WTC11 (cell line): ENCODE data around the gene MDH1. TPM values are rescaled to one million over a fixed set of nuclear protein-coding genes. Genes with fewer than 3 reads are reported as not detected.
A peak's percentile ranks its signal among the peaks of the same experiment; 100 is the strongest.

Experiments
- ATAC-seq: fragments of 200-7000 bp; cut with Tn5 transposase; 2 replicates; pipeline ENCODE4 v1.10.0; 2021; ENCODE audit warnings: mild to moderate bottlenecking, moderate library complexity
- CTCF ChIA-PET: fragments of 300-600 bp; sonication (Branson Sonifier 250); formaldehyde crosslinking; loops from one replicate; lab custom pipeline; 2021; ENCODE audit warnings: antibody characterized with exemption; lab: Charles Lee
- POLR2A ChIA-PET: fragments of 350-600 bp; sonication (Branson Sonifier 250); formaldehyde crosslinking; loops from one replicate; lab custom pipeline; 2021; ENCODE audit warnings: antibody characterized with exemption; lab: Charles Lee
- DNase-seq: peaks from one replicate; pipeline ENCODE4 v3.0.0; 2021; ENCODE audit warnings: low spot score
- H3K27ac Mint-ChIP-seq: 2 replicates; pipeline ENCODE4 v1.8.0; 2021; ENCODE audit warnings: mixed read lengths
- H3K27me3 Mint-ChIP-seq: 2 replicates; pipeline ENCODE4 v1.8.0; 2021; ENCODE audit warnings: low read depth, mild to moderate bottlenecking, moderate library complexity, mixed read lengths
- H3K36me3 Mint-ChIP-seq: 2 replicates; pipeline ENCODE4 v1.8.0; 2021; ENCODE audit warnings: mixed read lengths
- H3K4me1 Mint-ChIP-seq: 2 replicates; pipeline ENCODE4 v1.8.0; 2022; ENCODE audit warnings: mixed read lengths
- H3K4me3 Mint-ChIP-seq: 2 replicates; pipeline ENCODE4 v1.8.0; 2021; ENCODE audit warnings: mild to moderate bottlenecking, moderate library complexity, mixed read lengths
- H3K9me3 Mint-ChIP-seq: 2 replicates; pipeline ENCODE4 v1.8.0; 2021; ENCODE audit warnings: mixed read lengths
- AFF4 ChIP-seq: sonication (generic); formaldehyde crosslinking; IDR thresholded peaks from 2 replicates; pipeline ENCODE4 v1.8.1; 2023; ENCODE audit warnings: mild to moderate bottlenecking, missing genetic modification reagents, borderline replicate concordance
- AR ChIP-seq: fragments of 250-450 bp; sonication (Bioruptor Pico); IDR thresholded peaks from 2 replicates; pipeline ENCODE4 v1.9.0; 2021; ENCODE audit warnings: mild to moderate bottlenecking
- ARID4B ChIP-seq: sonication (generic); formaldehyde crosslinking; IDR thresholded peaks from 2 replicates; pipeline ENCODE4 v1.8.0; 2023; ENCODE audit warnings: missing genetic modification reagents, mild to moderate bottlenecking, borderline replicate concordance
- ATF1 ChIP-seq: sonication (generic); formaldehyde crosslinking; IDR thresholded peaks from 2 replicates; pipeline ENCODE4 v1.8.1; 2023; ENCODE audit warnings: mild to moderate bottlenecking, moderate library complexity, missing genetic modification reagents
- CBFB ChIP-seq: sonication (generic); formaldehyde crosslinking; IDR thresholded peaks from 2 replicates; pipeline ENCODE4 v1.8.1; 2022; ENCODE audit warnings: mild to moderate bottlenecking, low read depth, missing genetic modification reagents
- CREB1 ChIP-seq: sonication (generic); formaldehyde crosslinking; IDR thresholded peaks from 2 replicates; pipeline ENCODE4 v1.8.0; 2023; ENCODE audit warnings: mild to moderate bottlenecking, missing genetic modification reagents
- ESRRA ChIP-seq: sonication (generic); formaldehyde crosslinking; IDR thresholded peaks from 2 replicates; pipeline ENCODE4 v1.8.1; 2022; ENCODE audit warnings: mild to moderate bottlenecking, missing genetic modification reagents, borderline replicate concordance
- FOXP4 ChIP-seq: sonication (generic); formaldehyde crosslinking; IDR thresholded peaks from 2 replicates; pipeline ENCODE4 v1.8.0; 2022; ENCODE audit warnings: mild to moderate bottlenecking, missing genetic modification reagents
- JUN ChIP-seq: sonication (generic); formaldehyde crosslinking; IDR thresholded peaks from 2 replicates; pipeline ENCODE4 v1.8.0; 2023; ENCODE audit warnings: mild to moderate bottlenecking, missing genetic modification reagents
- MLX ChIP-seq: sonication (generic); formaldehyde crosslinking; IDR thresholded peaks from 2 replicates; pipeline ENCODE4 v1.8.1; 2023; ENCODE audit warnings: mild to moderate bottlenecking, missing genetic modification reagents, moderate library complexity
- MYBL2 ChIP-seq: sonication (generic); formaldehyde crosslinking; IDR thresholded peaks from 2 replicates; pipeline ENCODE4 v1.8.1; 2023; ENCODE audit warnings: mild to moderate bottlenecking, moderate library complexity, missing genetic modification reagents
- NFE2L1 ChIP-seq: sonication (generic); formaldehyde crosslinking; IDR thresholded peaks from 2 replicates; pipeline ENCODE4 v1.8.1; 2023; ENCODE audit warnings: missing genetic modification reagents
- PRRX2 ChIP-seq: fragments of 250-450 bp; sonication (Bioruptor Pico); IDR thresholded peaks from 2 replicates; pipeline ENCODE4 v1.8.0; 2021; ENCODE audit warnings: mild to moderate bottlenecking
- SMAD3 ChIP-seq: sonication (generic); formaldehyde crosslinking; IDR thresholded peaks from 2 replicates; pipeline ENCODE4 v1.8.0; 2022; ENCODE audit warnings: missing genetic modification reagents, mild to moderate bottlenecking, borderline replicate concordance
- SOX15 ChIP-seq: fragments of 250-450 bp; sonication (Bioruptor Pico); IDR thresholded peaks from 2 replicates; pipeline ENCODE4 v1.9.0; 2021; ENCODE audit warnings: mild to moderate bottlenecking
- TEAD4 ChIP-seq: sonication (generic); formaldehyde crosslinking; IDR thresholded peaks from 2 replicates; pipeline ENCODE4 v1.8.0; 2022; ENCODE audit warnings: mild to moderate bottlenecking, missing genetic modification reagents
- ZBTB21 ChIP-seq: sonication (generic); formaldehyde crosslinking; IDR thresholded peaks from 2 replicates; pipeline ENCODE4 v1.8.1; 2023; ENCODE audit warnings: mild to moderate bottlenecking, missing genetic modification reagents, borderline replicate concordance
- ZNF232 ChIP-seq: sonication (generic); formaldehyde crosslinking; IDR thresholded peaks from 2 replicates; pipeline ENCODE4 v1.8.0; 2022; ENCODE audit warnings: mild to moderate bottlenecking, missing genetic modification reagents
- ZNF396 ChIP-seq: fragments of 250-450 bp; sonication (Bioruptor Pico); IDR thresholded peaks from 2 replicates; pipeline ENCODE4 v1.8.0; 2021; ENCODE audit warnings: mild to moderate bottlenecking, moderate library complexity, borderline replicate concordance
- total RNA-seq: library from RNA; stranded (reverse); gene quantifications from 3 replicates; pipeline ENCODE4 v1.2.3, GENCODE V29; 2021

Gene MDH1
- total RNA-seq, 1 experiment from 2014 or later, result 259 TPM

- Mint-ChIP-seq H3K9me3 (no peaks in the 10 kb centered on the region), H3K4me3 (peak overlapping the region; percentile 99), H3K27ac (peak overlapping the region; percentile 97), H3K36me3 (peaks cover 24% of the 10 kb centered on the region), H3K4me1 (peaks cover 36% of the 10 kb centered on the region), H3K27me3 (no peaks in the 10 kb centered on the region)
- ATAC-seq (peak; percentile 14), DNase-seq (peak; percentile 39)
- ChIA-PET CTCF (interaction anchor here (0.9 to 1.7 kb wide), 5 partner anchors 10 to 164 kb away, joined by 3 to 6 read pairs (median 3); no protein-coding TSS in a partner anchor), POLR2A (interaction anchor here (0.9 to 1.9 kb wide), 7 partner anchors 10 to 252 kb away, joined by 3 to 14 read pairs (median 7); partner anchors contain the start of gene UGP2)
- TF ChIP-seq FOXP4 (CRISPR knock-in tag) (no peak), TEAD4 (CRISPR knock-in tag) (0 out of 2 replicates have a peak, but pooled peaks have one; percentile 42), ZNF232 (0 out of 2 replicates have a peak, but pooled peaks have one; percentile 1), ARID4B (CRISPR knock-in tag) (0 out of 2 replicates have a peak, but pooled peaks have one; percentile 28), JUN (CRISPR knock-in tag) (no peak)
Observed at GRCh38 chr2:63589148-63589958, 590 bp downstream of the MDH1 start.

- no peak for DNase-seq
- peaks cover 38% of the 10 kb centered on the region for H3K4me1 Mint-ChIP-seq
- POLR2A ChIA-PET, result no interaction called here
- H3K4me3 Mint-ChIP-seq, result peak overlapping the region; percentile 99
- H3K27me3 Mint-ChIP-seq, result no peaks in the 10 kb centered on the region
- H3K36me3 Mint-ChIP-seq, result peaks cover 39% of the 10 kb centered on the region
- ATAC-seq, result no peak
- no peaks in the 10 kb centered on the region for H3K9me3 Mint-ChIP-seq
- H3K27ac Mint-ChIP-seq, result peak overlapping the region; percentile 71
- CTCF ChIA-PET, result no interaction called here
- TF ChIP-seq ESRRA (no peak), SOX15 (no peak), MYBL2 (CRISPR knock-in tag) (no peak), NFE2L1 (CRISPR knock-in tag) (no peak), ZBTB21 (CRISPR knock-in tag) (no peak), SMAD3 (no peak), ATF1 (CRISPR knock-in tag) (no peak), AR (no peak), ZNF396 (no peak), PRRX2 (CRISPR knock-in tag) (no peak), MLX (no peak), CREB1 (CRISPR knock-in tag) (no peak), CBFB (CRISPR knock-in tag) (no peak), AFF4 (CRISPR knock-in tag) (no peak)
Observed at GRCh38 chr2:63590626-63591408, 2.1 kb downstream of the MDH1 start.
